ENCODE measurements around the gene PROX2.

The PROX2 gene

DNA sequence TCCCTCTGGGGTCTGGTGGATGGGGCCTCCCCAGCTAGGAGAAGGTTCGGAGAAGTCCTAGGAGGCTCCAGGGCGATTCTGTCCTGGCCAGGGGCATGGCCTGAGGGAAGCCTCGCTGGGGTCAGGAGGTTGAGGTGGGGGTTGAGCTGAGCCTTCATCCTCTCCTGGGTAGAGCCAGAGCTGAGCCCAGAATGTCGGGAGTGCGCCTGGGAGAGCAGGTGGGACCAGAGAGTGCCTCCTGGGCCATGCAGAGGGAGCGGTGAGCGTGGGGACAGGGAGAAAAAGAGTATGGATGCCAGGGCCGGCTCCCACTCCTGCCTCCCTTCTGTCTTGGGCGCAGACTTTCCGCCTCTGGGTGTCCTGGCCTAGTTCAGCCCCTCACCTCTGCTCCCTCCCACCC, 34.0 kb upstream of the PROX2 start:
- DNase-seq (ENCODE audit: low read depth) = no peak

DNA sequence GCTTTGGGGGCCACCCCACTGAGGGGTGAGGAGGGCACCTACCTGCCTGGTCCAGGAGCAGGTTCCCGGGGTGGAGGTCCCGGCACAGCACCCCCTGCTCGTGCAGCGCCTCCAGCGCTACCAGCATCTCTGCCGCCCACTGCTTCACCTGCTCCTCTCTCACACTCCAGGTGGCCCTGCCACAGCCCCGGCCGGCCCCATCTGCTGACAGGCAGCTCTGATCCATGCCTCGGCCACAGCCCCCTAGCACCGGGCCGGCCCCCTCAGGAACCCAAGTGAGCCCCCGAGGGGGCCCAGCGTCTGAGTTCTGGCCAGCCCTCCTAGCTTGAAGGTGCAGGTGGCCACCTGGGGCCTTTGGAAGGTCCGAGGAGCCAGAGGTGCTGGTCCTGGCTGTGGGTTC, 33.6 kb upstream of the PROX2 start:
- no peak for DNase-seq (ENCODE audit: low read depth)

DNA sequence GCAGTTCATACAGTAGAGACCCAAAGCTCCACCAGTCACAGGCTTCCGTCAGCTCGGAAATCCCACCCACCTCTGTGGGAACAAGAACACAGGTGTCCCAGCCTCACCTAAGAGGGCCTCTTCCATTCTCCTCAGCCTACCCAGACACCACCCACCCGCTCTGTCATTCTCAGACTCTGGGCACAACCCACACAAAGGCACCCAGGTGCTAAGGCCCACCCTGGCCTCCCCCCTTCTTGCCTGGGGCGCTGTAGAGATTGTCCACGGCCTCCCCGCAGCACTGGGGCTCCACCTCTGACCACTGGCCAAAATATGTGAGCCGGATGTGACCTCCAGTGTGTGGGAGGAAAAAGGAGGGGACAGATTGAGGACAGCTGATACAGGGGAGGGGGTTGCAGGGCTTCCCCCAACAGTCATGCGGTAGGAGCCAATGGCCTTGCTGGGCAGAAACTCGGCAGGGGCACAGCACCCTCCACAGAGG, 33.0 kb upstream of the PROX2 start:
- DNase-seq (ENCODE audit: low read depth) = no peak

DNA sequence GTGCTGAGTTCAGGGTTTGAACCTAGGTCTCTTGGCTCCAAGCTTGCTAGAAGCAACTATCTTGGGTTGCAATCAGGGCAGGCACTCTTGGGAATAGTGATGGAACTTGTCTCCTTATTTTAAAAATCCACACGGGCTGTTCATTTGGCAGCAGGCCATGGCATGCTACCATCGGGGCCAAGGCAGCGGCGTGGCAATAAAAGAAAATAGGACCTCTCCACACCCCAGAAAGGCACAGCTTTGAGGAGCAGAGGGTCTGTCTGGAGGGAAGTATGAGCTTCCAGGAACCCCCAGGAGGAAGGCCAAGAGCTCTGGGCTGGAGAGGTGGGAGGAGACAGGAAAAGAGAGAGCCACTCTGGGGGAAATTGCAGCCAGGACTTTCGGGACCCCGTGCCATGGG, 31.8 kb upstream of the PROX2 start:
- DNase-seq (ENCODE audit: low read depth) = no peak

DNA sequence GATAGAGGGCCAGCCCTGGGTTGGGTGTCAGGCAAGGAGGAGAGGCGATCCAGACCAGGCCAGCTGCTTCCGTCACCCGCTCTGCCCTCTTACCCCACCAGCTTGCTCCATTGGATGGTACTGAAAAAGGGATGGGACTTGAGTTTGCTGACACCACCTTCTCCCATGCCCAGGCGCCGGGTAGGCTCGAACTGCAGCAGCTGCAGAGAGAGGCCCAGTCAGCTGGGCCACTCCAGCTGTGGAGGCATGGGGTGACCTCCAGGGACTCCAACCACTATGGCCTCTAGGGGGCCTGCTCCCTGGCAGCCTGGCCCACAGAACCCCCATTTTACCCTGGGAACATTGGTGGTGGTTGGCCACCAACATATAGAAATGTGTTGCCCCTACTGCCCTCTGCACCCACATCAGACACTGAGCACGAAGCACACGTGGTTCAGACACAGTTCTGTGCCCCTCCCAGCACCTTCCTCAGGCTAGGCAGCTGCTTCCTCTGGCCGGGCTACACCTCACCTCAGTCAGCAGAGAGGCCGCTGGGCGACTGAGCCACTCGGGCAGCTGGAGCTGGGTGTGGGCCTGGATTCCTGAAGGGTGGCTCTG, 31.1 kb upstream of the PROX2 start:
- DNase-seq (ENCODE audit: low read depth) = no peak

DNA sequence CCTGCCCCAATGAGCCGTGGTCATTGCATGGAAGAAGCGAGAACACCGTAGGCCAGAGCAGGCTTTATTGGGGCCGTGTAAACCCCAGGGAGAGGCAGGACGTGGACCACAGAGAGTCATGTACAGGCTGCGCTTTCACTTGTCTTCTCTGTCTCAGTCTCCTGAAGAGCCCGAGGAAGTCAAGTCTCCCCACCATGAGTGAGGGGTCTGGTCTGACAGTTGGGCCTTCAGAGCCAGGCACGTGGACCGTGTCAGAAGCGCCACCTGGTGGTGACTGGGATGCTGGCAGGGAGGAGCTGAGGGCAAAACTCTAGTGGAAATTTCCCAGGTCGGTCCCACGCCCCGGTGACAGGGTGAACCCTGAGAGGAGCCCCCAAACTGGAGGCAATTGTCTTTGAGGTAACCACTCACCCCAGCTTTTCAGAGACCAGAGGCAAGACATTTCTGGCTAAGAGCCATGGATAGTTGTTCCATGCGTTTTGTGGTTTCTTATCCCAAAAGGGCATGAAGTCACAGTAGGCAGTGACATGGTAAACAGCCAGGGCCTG, 29.7 kb upstream of the PROX2 start:
- DNase-seq (ENCODE audit: low read depth) = peak; percentile 70

DNA sequence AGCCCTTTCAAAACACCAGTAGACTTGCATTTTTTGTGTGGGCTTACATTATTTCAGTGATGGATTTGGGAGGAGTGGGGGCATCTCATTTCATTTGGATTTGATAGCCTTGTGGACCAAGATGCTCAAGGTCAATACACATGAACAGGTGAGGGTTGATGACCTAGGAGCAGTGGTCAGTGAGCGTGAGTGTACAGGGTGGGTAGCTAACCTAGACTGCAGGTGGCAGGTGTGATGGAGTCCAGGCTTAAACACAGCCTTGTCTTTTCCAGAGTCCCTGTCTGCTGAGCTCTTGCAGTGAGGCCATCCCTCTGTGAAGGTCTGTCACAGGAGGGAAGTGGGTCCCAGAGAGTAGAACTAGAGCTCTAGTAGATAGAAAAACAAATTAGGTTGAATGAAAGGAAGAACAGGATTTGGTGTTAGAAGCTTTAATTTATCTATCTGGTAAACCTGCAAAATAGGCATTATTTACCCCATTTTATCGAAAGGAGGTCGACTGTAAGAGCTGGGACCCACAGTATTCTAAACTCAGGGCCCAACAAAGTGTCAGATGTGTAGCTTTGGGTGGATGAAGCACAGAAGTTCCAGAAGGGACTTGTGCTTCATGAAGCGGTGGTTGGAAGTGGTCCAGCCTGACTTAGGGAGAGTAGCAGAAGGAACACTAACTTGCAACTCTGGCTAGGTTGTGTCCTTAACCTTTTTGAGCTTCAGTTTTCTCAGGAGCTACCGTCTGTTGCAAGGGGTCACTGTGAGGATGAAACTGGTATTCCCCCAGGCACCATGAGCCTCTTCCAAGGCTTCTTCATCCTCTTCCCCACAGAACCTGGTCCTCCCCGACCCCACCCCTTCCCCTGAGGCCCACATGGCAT, 28.9 kb upstream of the PROX2 start:
- no peak for DNase-seq (ENCODE audit: low read depth)

DNA sequence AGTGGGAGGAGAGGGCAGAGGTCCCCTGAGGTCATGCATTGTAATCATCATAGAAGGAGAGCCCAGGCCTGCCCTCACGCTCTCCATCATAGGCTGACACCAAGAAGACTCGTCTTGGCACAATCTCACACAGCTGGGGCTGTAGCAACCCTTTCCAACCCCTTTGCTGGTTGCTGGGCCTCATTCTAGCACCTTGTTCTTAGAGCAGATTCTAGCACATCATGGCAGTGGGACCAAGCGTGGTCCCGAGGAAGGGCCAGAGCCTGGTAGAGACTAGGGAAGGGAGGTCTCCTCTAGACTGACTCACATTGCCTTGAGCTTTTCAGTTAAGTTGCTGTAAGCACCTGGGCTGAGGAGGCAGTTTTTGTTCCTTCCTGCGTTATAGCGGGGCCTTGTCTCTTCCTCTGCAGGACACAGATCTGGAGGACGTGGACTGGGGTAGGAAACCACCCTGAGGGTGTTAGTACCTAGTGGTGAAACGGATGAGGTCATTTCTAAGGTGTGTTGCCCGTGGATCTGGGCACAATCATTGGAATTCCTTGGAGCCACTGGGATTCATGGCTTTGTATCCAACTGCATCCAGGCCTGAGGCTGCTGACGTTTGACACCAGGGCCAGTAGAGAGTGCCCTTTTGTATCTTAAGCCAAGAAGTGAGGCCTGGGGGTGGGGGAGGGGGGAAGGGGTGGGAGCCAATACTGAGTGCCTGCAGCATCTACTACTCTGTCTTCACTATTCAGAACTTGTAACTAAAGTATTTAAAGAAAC, 27.2 kb upstream of the PROX2 start:
- no peak for DNase-seq (ENCODE audit: low read depth)

DNA sequence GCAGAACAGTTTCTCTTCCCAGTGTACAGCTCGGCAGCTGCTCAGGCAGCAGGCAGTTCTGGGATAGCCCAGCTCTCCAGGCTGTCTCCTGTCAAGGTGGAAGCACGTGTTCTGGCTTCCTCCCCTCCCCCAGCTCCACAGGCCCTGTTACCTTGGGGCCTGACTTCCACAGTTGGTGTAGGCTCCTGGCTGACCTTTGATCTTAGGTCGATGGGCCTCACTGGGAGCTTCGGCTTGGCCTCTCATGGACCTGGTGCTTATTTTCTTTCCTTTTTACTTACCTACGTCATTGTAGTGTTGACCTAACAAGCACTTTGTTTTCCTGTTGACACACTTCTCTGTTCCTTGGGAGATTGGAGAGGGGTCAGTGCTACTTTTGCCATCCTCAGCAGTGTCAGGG, 22.7 kb upstream of the PROX2 start:
- no peak for DNase-seq (ENCODE audit: low read depth)

DNA sequence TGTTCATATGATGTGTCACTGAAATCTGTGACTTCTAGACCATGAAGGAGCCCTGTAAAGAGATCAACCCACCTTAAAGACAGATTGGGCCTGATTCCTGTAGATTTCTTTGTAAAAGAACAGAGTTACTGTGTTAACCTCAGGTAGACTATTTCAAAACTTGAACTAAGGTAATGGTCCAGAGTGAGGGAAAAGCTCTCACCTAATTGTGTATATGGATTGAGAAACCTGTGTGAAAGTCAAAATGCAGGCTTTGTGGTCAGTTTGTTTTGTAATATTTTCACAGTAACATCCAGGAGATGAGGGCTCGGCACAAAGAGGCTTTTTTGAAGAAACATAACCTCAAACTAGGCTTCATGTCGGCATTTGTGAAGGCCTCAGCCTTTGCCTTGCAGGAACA, 22.1 kb upstream of the PROX2 start:
- no peak for DNase-seq (ENCODE audit: low read depth)

DNA sequence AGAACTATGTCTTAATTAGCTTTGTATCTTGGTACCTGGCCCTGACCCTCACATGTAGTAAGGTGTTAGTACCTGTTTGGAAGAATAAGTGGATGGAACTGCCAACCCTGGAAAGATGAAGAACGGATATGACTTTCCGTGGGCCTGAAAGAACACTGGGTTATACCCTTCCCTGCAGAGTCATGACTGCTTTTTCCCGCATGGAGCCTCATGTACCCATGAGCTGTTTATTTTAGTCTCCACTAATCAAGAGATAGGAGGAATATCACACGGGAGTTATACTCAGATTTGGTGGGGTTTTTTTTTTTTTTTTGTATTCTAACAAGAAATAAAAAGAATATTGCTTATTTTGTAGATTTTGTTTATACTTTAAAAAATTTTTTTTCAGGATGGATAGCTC, 21.7 kb upstream of the PROX2 start:
- no peak for DNase-seq (ENCODE audit: low read depth)

DNA sequence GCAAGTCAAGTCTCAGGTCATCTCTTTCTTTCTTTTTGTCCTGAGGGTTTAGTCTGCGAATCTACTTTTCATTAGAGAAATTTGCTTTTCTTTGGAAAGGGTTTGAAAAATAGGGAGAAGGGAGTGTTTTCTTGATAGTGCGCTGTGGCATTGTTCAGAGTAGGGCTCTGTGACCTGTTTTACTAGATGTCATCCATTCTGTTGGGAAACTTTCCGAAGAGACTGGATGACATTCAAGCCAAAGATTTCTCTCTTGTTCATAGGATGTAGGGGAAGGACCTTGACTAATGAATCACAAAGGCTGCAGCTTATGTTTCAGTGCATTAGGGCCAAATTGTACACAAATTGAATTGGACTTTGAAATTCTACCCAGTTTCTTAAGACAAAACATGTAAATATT, 20.5 kb upstream of the PROX2 start:
- no peak for DNase-seq (ENCODE audit: low read depth)

DNA sequence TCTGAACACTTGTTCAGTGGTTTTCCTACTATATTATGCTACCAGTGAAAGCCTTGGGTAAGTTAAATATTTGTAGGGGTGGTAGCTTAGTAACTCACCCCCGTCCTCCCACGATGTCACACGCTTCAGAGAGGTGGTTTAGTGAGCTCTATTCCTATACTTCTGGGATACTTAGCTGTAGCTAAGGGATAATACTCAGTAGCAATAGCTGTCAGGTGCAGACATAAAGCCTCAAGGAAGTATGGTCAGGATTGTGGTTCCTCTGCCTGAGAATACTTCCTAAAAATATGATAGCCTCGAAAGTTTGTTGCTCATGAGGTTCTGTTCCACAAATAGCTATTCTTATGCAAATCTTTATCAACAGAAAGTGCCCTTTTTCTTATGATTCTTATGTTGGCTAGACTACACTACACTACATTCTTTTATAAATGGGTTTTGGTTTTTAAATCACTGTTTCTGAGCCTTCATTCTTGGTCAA, 17.7 kb upstream of the PROX2 start:
- DNase-seq (ENCODE audit: low read depth) = no peak

DNA sequence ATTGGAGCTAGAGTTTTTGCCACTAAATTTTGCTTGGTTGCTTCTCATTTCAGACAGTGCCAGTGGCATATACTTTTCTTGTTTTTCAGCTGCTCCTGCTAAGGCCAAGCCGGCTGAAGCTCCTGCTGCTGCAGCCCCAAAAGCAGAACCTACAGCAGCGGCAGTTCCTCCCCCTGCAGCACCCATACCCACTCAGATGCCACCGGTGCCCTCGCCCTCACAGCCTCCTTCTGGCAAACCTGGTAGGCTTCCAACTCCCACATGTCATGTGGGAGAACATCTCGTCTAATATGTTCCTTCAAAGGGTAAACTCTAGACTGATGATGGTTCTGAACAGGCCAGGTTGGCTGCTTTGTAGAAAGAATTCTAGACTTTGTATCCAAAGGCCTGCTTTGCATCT, 16.8 kb upstream of the PROX2 start:
- no peak for DNase-seq (ENCODE audit: low read depth)

DNA sequence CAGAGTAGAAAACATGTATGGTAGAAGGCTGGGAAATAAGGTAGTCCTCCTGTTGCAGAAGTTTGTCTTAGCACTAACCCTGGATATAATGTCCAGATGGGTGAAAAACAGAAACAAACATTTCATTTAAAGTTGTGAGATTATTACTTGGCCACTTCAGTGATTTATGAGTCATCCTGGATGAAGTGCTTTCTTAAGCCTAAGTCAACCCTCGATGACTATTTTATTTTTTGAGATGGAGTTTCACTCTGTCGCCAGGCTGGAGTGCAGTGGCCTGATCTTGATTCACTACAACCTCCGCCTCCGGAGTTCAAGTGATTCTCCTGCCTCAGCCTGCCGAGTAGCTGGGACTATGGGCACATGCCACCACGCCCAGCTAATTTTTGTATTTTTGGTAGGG, 15.9 kb upstream of the PROX2 start:
- DNase-seq (ENCODE audit: low read depth) = no peak

DNA sequence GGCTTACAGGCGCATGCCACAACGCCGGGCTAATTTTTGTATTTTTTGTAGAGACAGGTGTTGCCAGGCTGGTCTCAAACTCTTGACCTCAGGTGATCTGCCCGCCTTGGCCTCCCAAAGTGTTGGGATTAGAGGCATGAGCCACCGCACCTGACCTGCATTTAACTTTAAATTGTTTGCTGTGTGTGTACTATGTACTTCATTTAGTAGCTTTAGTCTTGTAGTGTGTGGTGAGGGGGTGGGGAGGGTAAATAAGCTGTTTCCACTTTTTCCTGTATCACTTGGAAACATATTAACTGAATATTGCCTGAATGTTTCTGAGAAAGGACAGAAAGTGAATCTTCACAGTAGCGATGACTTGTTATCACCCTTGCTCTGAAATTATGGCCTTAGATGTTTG, 14.3 kb upstream of the PROX2 start:
- DNase-seq (ENCODE audit: low read depth) = no peak

DNA sequence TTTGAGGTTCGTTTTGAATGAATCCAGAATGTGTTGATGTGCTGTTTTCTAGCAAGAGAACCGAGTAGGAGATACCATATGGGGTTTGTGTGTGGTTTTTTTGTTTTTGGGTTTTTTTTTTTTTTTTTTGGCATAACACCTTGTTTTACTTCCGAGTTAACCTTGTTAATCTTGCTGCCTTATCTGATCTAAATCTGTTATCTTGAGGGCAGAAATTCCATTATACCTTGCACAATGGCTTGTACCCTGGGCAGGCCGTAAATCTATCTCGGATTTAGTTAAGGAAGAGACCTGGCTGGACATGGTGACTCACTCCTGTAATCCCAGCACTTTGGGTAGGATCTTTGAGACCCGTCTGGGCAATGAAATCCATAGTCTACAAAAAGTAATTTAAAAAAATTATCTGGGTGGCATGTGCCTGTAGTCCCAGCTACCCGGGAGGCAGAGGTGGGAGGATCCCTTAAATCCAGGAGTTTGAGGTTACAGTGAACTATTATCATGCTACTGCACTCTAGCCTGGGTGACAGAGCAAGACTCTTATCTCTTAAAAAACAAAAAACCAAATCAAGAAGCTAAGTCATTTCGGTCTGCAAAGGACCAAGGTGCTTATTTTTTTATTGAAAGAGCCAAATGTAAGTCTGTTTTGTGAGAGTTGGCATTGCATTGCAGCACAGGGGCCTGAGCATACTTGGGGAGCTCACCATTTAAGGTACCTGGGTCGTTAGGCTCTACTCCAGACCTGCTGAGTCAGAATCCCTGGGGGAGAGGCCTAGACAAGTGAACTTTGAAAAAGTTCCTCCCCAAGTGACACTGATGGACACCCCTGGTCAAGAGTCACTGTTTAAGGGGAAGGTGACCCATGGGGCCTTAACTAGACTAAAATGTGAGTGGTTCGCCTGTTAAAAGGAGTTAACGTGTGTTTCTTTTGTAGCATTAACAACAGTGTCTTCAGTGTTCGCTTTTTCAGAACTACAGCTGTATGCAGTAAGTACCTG, 12.5 kb upstream of the PROX2 start:
- no peak for DNase-seq (ENCODE audit: low read depth)

DNA sequence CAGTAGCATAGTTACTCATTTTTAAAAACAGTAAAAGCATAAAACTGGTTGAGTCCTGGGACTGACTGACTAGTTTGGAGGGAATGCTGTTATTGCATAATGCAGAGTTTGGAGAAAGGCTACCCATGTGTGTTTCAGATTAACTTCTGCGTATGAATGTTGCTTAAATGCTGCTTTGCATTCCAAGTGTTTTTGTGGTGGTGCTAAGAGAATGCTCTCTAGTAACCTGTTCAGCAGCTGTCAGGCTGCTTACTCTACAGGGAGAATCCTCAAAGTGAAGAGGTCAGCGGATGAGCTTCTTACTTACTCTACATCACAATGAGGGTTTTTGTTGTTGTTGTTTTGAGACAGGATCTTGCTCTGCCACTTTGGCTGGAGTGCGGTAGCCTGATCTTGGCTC, 10.1 kb upstream of the PROX2 start:
- no peak for DNase-seq (ENCODE audit: low read depth)

DNA sequence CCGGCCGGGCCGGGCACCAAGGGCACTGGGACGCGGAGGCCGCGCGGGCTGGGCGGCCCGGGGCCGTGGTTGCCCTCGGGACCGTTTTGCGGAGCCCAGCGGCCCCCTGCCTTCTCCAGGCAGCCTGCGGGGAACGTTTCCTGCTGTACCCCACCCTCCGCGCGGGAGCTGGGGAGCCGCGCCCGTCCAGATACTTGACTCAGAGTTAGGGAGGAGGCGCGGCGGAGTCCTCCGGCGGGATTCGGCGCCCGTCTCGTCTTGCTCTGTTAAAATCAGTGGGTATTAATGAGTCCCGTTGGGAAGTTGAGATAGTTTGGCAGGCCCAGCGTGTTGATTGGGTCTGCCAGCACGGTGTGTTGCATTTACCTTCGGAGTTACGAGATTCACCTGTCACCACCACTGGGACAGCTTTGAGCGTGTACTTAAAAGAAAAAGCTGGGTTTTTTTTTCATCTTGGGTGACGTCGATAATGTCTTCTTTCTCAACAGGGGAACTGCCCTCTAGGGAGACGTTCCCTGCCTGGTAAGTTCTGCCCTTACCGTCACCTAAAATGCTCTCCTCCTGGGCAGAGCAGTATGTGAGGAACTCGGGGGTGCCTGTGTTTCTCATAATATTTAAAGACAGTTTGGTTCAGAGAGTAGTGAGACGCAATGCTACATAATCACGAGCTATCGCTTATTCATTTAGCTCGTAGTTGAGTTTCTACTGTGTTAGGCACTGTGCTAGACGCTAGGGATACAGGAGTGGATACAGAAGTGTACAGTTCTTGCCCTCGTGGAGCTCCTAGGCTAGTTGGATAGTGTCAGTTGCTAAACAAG, 6.4 kb upstream of the PROX2 start:
- DNase-seq (ENCODE audit: low read depth) = peak; percentile 26

DNA sequence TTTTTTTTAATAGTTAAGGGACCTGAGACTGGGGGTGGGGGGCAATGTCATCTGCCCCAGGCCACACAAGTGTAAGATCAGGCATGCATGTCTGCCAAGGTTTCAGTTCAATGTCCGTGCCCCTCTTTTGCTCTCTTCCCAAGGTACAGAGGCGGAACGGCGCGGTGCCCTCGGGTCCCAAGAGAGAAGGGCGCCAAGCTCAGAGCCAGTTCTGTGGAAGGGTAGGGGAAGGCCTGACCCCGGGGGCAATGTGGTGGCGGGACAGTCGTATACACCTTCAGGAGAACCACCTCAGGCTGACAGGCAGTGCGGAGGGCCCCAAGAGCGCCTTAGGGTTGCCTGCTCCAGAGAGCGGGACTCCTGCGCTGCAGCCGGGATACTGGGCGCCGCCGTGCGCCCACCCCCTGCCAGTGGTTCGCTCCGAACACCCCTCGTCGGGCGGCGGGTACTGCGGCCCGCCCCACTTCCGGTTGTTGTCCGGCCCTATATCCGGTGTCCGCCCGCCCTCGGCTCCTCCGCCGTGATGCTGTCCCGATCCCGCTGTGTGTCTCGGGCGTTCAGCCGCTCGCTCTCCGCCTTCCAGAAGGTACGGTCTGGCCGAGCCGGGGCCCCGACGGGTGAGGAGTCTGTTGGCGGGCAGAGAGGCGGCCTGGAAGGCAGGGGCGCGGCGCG, 5.6 kb upstream of the PROX2 start, which contains the start of gene DLST:
Gene DLST, plus strand, starts transcription at position 486 of the 672 bp plus-strand sequence. Its CDS starts 38 bp downstream, at position 524.
- DNase-seq (ENCODE audit: low read depth) = peak; percentile 81

Measured in activated T-cell treated with anti-CD3 and anti-CD28 coated beads for 24 hours (primary cell).